Testis (tissue), 2 donors: ENCODE measurements around the gene MAEA.

Source experiments
- POLR2A ChIP-seq: fragments of 450-650 bp; IDR thresholded peaks from one replicate; pipeline ENCODE4 v1.6.1; 2017; ENCODE audit warnings: antibody characterized with exemption, mild to moderate bottlenecking, moderate library complexity
- TF ChIP-seq, protein P1 (sequence below), 3 experiments: fragments of 450-650 bp in 2 of 3; fragments of 200-600 bp in 1 of 3; sonication (generic) in 1 of 3; IDR thresholded peaks; one replicate each; pipeline ENCODE4 v1.5.1; 2016 to 2019; ENCODE audit warnings: antibody characterized with exemption in 3 of 3, mild to moderate bottlenecking in 2 of 3, moderate library complexity in 1 of 3

DNA sequence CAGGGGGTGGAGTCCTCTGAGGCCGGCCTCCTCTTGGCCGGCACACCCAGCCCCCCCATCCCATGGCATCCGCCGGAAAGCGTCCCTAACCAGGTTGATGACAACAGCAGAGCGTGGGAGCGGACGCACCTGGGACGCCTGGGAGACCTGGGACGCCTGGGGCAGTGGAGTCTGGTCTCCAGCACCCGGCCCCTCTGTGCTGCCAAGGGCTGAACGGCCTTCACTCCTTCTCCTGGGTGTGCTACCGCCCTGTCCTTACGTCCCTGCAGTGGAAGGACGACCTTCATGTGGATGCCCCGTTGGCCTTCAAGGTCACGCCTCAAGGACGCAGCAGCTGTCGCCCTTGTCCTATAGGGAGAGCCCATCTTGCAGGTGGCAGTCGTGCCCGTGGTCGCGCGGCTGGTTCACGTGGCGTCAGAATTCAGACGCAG is 89.7 kb downstream of the MAEA start:
- TF ChIP-seq, protein P1, sequence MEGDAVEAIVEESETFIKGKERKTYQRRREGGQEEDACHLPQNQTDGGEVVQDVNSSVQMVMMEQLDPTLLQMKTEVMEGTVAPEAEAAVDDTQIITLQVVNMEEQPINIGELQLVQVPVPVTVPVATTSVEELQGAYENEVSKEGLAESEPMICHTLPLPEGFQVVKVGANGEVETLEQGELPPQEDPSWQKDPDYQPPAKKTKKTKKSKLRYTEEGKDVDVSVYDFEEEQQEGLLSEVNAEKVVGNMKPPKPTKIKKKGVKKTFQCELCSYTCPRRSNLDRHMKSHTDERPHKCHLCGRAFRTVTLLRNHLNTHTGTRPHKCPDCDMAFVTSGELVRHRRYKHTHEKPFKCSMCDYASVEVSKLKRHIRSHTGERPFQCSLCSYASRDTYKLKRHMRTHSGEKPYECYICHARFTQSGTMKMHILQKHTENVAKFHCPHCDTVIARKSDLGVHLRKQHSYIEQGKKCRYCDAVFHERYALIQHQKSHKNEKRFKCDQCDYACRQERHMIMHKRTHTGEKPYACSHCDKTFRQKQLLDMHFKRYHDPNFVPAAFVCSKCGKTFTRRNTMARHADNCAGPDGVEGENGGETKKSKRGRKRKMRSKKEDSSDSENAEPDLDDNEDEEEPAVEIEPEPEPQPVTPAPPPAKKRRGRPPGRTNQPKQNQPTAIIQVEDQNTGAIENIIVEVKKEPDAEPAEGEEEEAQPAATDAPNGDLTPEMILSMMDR (IDR thresholded peaks at IDR 0.05): no peak
- TF ChIP-seq POLR2A: no peak
